Panc1 (cell line): ENCODE measurements around the gene ENTPD7. TPM values are rescaled to one million over a fixed set of nuclear protein-coding genes. Genes with fewer than 3 reads are reported as not detected.

ENCODE experiments used
- ATAC-seq: fragments of 200-7000 bp; cut with Tn5 transposase; 2 replicates; pipeline ENCODE4 v1.9.1; 2020; ENCODE audit warnings: mild to moderate bottlenecking, moderate library complexity
- BruUV-seq: library from RNA; stranded (reverse); fragments of 400-500 nt; replicated peaks from 2 replicates; lab custom pipeline; 2021; lab: Mats Ljungman, UMichigan
- CTCF ChIA-PET: fragments of 300-600 bp; sonication (Branson Sonifier 250); formaldehyde crosslinking; loops from one replicate; lab custom pipeline; 2022; ENCODE audit warnings: antibody characterized with exemption; lab: Charles Lee
- POLR2A ChIA-PET: fragments of 300-600 bp; sonication (Branson Sonifier 250); formaldehyde crosslinking; loops from one replicate; lab custom pipeline; 2022; ENCODE audit warnings: antibody characterized with exemption; lab: Charles Lee
- DNase-seq: peaks from one replicate; pipeline ENCODE4 v3.0.0-alpha.2; 2010; ENCODE audit warnings: low read depth, low spot score
- H3K27ac ChIP-seq: 2 replicates; pipeline ENCODE4 v1.5.1; 2011; ENCODE audit warnings: mild to moderate bottlenecking, low read length, inconsistent platforms
- H3K27me3 ChIP-seq: fragments of 200-500 bp; sonication (Bioruptor generic); 2 replicates; pipeline ENCODE4 v1.6.0; 2014; ENCODE audit warnings: low read length, inconsistent platforms; ENCODE audit not compliant: control insufficient read depth, insufficient read depth
- H3K36me3 ChIP-seq: fragments of 200-500 bp; sonication (Bioruptor generic); 2 replicates; pipeline ENCODE4 v1.5.1; 2014; ENCODE audit warnings: inconsistent platforms, mild to moderate bottlenecking, low read length, moderate library complexity; ENCODE audit not compliant: control insufficient read depth, insufficient read depth
- H3K4me1 ChIP-seq: 2 replicates; pipeline ENCODE4 v1.5.1; 2011; ENCODE audit warnings: inconsistent platforms, mild to moderate bottlenecking, low read length, moderate library complexity; ENCODE audit not compliant: control insufficient read depth, insufficient read depth
- H3K4me3 ChIP-seq, 2 experiments: 2 replicates each; pipeline ENCODE4 v1.5.1; 2011 to 2012; ENCODE audit warnings: low read depth in 2 of 2, low read length in 2 of 2, mild to moderate bottlenecking in 2 of 2, inconsistent platforms in 1 of 2, moderate library complexity in 1 of 2
- H3K9me3 ChIP-seq: fragments of 200-500 bp; sonication (Bioruptor generic); 2 replicates; pipeline ENCODE4 v1.5.1; 2014; ENCODE audit warnings: low read depth, mild to moderate bottlenecking, inconsistent platforms, low read length, moderate library complexity; ENCODE audit not compliant: control insufficient read depth, insufficient read depth
- CTCF ChIP-seq: fragments of 450-650 bp; IDR thresholded peaks from 2 replicates; pipeline ENCODE4 v1.5.1; 2017; ENCODE audit warnings: mild to moderate bottlenecking
- POLR2AphosphoS5 ChIP-seq: IDR thresholded peaks from 2 replicates; pipeline ENCODE4 v1.6.1; 2012; ENCODE audit warnings: mild to moderate bottlenecking, low read depth, low read length, moderate library complexity
- REST ChIP-seq, 2 experiments: IDR thresholded peaks; 2 replicates each; pipeline ENCODE4 v1.6.1; 2011 to 2012; ENCODE audit warnings: low read depth in 2 of 2, control low read depth in 1 of 2, low read length in 1 of 2, mild to moderate bottlenecking in 1 of 2, moderate library complexity in 1 of 2; ENCODE audit not compliant: insufficient read depth in 1 of 2
- SIN3A ChIP-seq: IDR thresholded peaks from 2 replicates; pipeline ENCODE4 v1.6.1; 2012; ENCODE audit warnings: low read depth, mild to moderate bottlenecking, low read length, moderate library complexity, borderline replicate concordance; ENCODE audit not compliant: insufficient read depth
- TCF7L2 ChIP-seq: IDR thresholded peaks from 2 replicates; pipeline ENCODE4 v1.6.1; 2011; ENCODE audit warnings: mild to moderate bottlenecking, low read depth, low read length, inconsistent platforms
- in situ Hi-C: cut with HindIII; loops from 2 replicates; pipeline ENCODE4 v1.10.0; 2016; ENCODE audit warnings: low sequenced_read_pairs, low pct_unique_long_range_greater_than_20kb
- intact Hi-C: fragments of 100-400 bp; cut with micrococcal nuclease; formaldehyde crosslinking; loops from one replicate; pipeline ENCODE4 v1.10.0; 2022; ENCODE audit not compliant: unreplicated experiment
- total RNA-seq: library from RNA; stranded (reverse); gene quantifications from one replicate; pipeline ENCODE4 v1.2.1, GENCODE V29; 2021; ENCODE audit not compliant: unreplicated experiment

ENTPD7 gene
- total RNA-seq, 1 experiment from 2014 or later = 15.9 TPM

GRCh38 chr10:99740260-99740659 is 81.0 kb downstream of the ENTPD7 start:
- ATAC-seq (no peak), DNase-seq (no peak)
- Histone ChIP-seq H3K4me1 (peaks cover 14% of the 10 kb centered on the region), H3K27me3 (no peaks in the 10 kb centered on the region), H3K36me3 (peaks cover 66% of the 10 kb centered on the region), H3K9me3 (peaks cover 18% of the 10 kb centered on the region), H3K27ac (no peak overlapping the region), H3K4me3 (no peak overlapping the region)
- POLR2A ChIA-PET = interaction anchor here (0.6 kb wide), 1 partner anchor 269 kb away, joined by 3 read pairs; no protein-coding TSS in a partner anchor
- TF ChIP-seq SIN3A (no peak), CTCF (no peak), REST (IDR thresholded peaks at IDR 0.05; ENCODE audit: insufficient read depth in 1 of 2, low read depth in 2 of 2, low read length in 1 of 2) (no peak), POLR2AphosphoS5 (no peak), TCF7L2 (no peak)
- in situ Hi-C loops = no loop called here
- intact Hi-C loops = no loop called here
- no TSS peak for BruUV-seq
- CTCF ChIA-PET = no interaction called here

- ATAC-seq = no peak
Observed at GRCh38 chr10:99740933-99741559, 81.7 kb downstream of the ENTPD7 start.

More at GRCh38 chr10:99740933-99741559, 81.7 kb downstream of the ENTPD7 start:
- H3K27me3 ChIP-seq = no peaks in the 10 kb centered on the region
- H3K4me3 ChIP-seq = no peak overlapping the region
- intact Hi-C loops = no loop called here
- H3K27ac ChIP-seq = no peak overlapping the region
- peaks cover 18% of the 10 kb centered on the region for H3K9me3 ChIP-seq
- H3K4me1 ChIP-seq = peaks cover 9% of the 10 kb centered on the region
- BruUV-seq = no TSS peak
- POLR2A ChIA-PET = interaction anchor here (0.6 kb wide), 1 partner anchor 13 kb away, joined by 3 read pairs; no protein-coding TSS in a partner anchor
- peaks cover 63% of the 10 kb centered on the region for H3K36me3 ChIP-seq
- CTCF ChIA-PET = no interaction called here
- in situ Hi-C loops = no loop called here
- DNase-seq = no peak
- no peak for TF ChIP-seq TCF7L2
- no peak for TF ChIP-seq POLR2AphosphoS5
- no peak for TF ChIP-seq REST (IDR thresholded peaks at IDR 0.05; ENCODE audit: insufficient read depth in 1 of 2, low read depth in 2 of 2, low read length in 1 of 2)
- TF ChIP-seq SIN3A = no peak
- no peak for TF ChIP-seq CTCF
